ENCODE measurements around the gene TRIM13. TPM values are rescaled to one million over a fixed set of nuclear protein-coding genes. Genes with fewer than 3 reads are reported as not detected.

TRIM13 gene
- total and polyA plus RNA-seq, 2 of the 13 experiments (the other 11 are each of a cell fraction or from before 2014, with no cell fraction given), result 22.0 to 24.4 TPM

GRCh38 chr13:49996161-49996915 lies 504 bp upstream of the TRIM13 start (continued):
- TF ChIP-seq, protein P1, sequence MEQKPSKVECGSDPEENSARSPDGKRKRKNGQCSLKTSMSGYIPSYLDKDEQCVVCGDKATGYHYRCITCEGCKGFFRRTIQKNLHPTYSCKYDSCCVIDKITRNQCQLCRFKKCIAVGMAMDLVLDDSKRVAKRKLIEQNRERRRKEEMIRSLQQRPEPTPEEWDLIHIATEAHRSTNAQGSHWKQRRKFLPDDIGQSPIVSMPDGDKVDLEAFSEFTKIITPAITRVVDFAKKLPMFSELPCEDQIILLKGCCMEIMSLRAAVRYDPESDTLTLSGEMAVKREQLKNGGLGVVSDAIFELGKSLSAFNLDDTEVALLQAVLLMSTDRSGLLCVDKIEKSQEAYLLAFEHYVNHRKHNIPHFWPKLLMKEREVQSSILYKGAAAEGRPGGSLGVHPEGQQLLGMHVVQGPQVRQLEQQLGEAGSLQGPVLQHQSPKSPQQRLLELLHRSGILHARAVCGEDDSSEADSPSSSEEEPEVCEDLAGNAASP (CRISPR knock-in tag; IDR thresholded peaks at IDR 0.05; ENCODE audit: borderline replicate concordance), result no peak
- TF ChIP-seq CHD4 (IDR thresholded peaks at IDR 0.05; ENCODE audit: borderline replicate concordance, low read length), result no peak
- no peak for TF ChIP-seq PRDM10 (CRISPR knock-in tag; IDR thresholded peaks at IDR 0.05; ENCODE audit: low read depth)
- TF ChIP-seq, protein P2, sequence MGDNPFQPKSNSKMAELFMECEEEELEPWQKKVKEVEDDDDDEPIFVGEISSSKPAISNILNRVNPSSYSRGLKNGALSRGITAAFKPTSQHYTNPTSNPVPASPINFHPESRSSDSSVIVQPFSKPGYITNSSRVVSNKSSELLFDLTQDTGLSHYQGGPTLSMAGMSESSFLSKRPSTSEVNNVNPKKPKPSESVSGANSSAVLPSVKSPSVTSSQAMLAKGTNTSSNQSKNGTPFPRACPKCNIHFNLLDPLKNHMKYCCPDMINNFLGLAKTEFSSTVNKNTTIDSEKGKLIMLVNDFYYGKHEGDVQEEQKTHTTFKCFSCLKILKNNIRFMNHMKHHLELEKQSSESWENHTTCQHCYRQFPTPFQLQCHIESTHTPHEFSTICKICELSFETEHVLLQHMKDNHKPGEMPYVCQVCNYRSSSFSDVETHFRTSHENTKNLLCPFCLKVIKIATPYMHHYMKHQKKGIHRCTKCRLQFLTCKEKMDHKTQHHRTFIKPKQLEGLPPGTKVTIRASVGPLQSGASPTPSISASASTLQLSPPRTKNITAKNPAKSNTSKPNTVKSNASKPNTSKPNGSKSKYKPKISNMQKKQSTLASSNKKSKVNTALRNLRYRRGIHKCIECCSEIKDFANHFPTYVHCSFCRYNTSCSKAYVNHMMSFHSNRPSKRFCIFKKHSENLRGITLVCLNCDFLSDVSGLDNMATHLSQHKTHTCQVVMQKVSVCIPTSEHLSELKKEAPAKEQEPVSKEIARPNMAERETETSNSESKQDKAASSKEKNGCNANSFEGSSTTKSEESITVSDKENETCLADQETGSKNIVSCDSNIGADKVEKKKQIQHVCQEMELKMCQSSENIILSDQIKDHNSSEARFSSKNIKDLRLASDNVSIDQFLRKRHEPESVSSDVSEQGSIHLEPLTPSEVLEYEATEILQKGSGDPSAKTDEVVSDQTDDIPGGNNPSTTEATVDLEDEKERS (CRISPR knock-in tag; IDR thresholded peaks at IDR 0.05), result no peak
- TF ChIP-seq CBX1 (IDR thresholded peaks at IDR 0.05; ENCODE audit: low read depth), result no peak
- TF ChIP-seq, protein P3, sequence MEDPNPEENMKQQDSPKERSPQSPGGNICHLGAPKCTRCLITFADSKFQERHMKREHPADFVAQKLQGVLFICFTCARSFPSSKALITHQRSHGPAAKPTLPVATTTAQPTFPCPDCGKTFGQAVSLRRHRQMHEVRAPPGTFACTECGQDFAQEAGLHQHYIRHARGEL (CRISPR knock-in tag; IDR thresholded peaks at IDR 0.05), result no peak
- peak; percentile 56 for TF ChIP-seq AGO2 (optimal IDR thresholded peaks at IDR 0.05; ENCODE audit: low read depth, low read length)
- TF ChIP-seq FOXA1 (IDR thresholded peaks at IDR 0.05), result no peak
- TF ChIP-seq FOXA1 (CRISPR knock-in tag; IDR thresholded peaks at IDR 0.05), result 0 out of 2 replicates have a peak, but pooled peaks have one; percentile 1
- no peak for TF ChIP-seq ZBTB1 (CRISPR knock-in tag; IDR thresholded peaks at IDR 0.05; ENCODE audit: borderline replicate concordance)
- TF ChIP-seq BRD4 (CRISPR knock-in tag; IDR thresholded peaks at IDR 0.05), result peak; percentile 48; the same call in 1 of the 2 replicates
- TF ChIP-seq, protein P4, sequence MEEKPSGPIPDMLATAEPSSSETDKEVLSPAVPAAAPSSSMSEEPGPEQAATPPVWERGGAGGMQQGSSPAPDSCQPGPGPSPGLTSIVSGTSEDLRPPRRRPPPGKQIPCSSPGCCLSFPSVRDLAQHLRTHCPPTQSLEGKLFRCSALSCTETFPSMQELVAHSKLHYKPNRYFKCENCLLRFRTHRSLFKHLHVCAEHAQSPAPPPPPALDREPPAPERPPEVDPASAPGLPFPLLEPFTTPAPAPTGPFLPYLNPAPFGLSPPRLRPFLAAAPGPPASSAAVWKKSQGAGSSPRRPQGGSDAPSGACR (CRISPR knock-in tag; IDR thresholded peaks at IDR 0.05), result peak; percentile 63; the same call in 1 of the 2 replicates
- TF ChIP-seq, protein P5, sequence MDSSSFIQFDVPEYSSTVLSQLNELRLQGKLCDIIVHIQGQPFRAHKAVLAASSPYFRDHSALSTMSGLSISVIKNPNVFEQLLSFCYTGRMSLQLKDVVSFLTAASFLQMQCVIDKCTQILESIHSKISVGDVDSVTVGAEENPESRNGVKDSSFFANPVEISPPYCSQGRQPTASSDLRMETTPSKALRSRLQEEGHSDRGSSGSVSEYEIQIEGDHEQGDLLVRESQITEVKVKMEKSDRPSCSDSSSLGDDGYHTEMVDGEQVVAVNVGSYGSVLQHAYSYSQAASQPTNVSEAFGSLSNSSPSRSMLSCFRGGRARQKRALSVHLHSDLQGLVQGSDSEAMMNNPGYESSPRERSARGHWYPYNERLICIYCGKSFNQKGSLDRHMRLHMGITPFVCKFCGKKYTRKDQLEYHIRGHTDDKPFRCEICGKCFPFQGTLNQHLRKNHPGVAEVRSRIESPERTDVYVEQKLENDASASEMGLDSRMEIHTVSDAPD (CRISPR knock-in tag; IDR thresholded peaks at IDR 0.05), result no peak
- TF ChIP-seq YEATS4 (CRISPR knock-in tag; IDR thresholded peaks at IDR 0.05; ENCODE audit: borderline replicate concordance), result 0 out of 2 replicates have a peak, but pooled peaks have one; percentile 23
- TF ChIP-seq TAF1 (CRISPR knock-in tag; IDR thresholded peaks at IDR 0.05), result peak; percentile 39; the same call in 1 of the 2 replicates
- TF ChIP-seq NAIF1 (CRISPR knock-in tag; IDR thresholded peaks at IDR 0.05; ENCODE audit: borderline replicate concordance), result no peak
- no peak; the same call in 1 of the 2 replicates for TF ChIP-seq SMAD3 (CRISPR knock-in tag; IDR thresholded peaks at IDR 0.05)
